ENCODE data around the gene DPCD. TPM values are rescaled to one million over a fixed set of nuclear protein-coding genes. Genes with fewer than 3 reads are reported as not detected.
A peak's percentile ranks its signal among the peaks of the same experiment; 100 is the strongest.

The DPCD gene
- total and polyA plus RNA-seq, 3 donors from 2014 or later, result 70.9 to 267 (median 87.6) TPM

GRCh38 chr10:101552442-101552841, 35.7 kb upstream of the DPCD start:
- no peak overlapping the region for H3K27ac ChIP-seq
- no peaks in the 10 kb centered on the region for H3K4me1 ChIP-seq
- 92 to 95% methylated on average over 3 of the region's 3 CpGs for WGBS, 2 donors
- no peaks in the 10 kb centered on the region for H3K27me3 ChIP-seq
- no peaks in the 10 kb centered on the region for H3K36me3 ChIP-seq (ENCODE audit: low read depth, missing control alignments)
- intact Hi-C loops (cut with DNase I; ENCODE audit: low total_unique reads), result no loop called here
- H3K4me3 ChIP-seq, result no peak overlapping the region
- DNase-seq, result no peak
- no peaks in the 10 kb centered on the region for H3K9me3 ChIP-seq
- TF ChIP-seq POLR2A (IDR thresholded peaks at IDR 0.05), result no peak
- TF ChIP-seq, protein P1, sequence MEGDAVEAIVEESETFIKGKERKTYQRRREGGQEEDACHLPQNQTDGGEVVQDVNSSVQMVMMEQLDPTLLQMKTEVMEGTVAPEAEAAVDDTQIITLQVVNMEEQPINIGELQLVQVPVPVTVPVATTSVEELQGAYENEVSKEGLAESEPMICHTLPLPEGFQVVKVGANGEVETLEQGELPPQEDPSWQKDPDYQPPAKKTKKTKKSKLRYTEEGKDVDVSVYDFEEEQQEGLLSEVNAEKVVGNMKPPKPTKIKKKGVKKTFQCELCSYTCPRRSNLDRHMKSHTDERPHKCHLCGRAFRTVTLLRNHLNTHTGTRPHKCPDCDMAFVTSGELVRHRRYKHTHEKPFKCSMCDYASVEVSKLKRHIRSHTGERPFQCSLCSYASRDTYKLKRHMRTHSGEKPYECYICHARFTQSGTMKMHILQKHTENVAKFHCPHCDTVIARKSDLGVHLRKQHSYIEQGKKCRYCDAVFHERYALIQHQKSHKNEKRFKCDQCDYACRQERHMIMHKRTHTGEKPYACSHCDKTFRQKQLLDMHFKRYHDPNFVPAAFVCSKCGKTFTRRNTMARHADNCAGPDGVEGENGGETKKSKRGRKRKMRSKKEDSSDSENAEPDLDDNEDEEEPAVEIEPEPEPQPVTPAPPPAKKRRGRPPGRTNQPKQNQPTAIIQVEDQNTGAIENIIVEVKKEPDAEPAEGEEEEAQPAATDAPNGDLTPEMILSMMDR (IDR thresholded peaks at IDR 0.05), result no peak

GRCh38 chr10:101557541-101557940, 30.6 kb upstream of the DPCD start:
- Histone ChIP-seq H3K36me3 (ENCODE audit: low read depth, missing control alignments) (no peaks in the 10 kb centered on the region), H3K4me1 (peaks cover 4% of the 10 kb centered on the region), H3K4me3 (no peak overlapping the region), H3K9me3 (no peaks in the 10 kb centered on the region), H3K27ac (no peak overlapping the region), H3K27me3 (no peaks in the 10 kb centered on the region)
- intact Hi-C loops (cut with DNase I; ENCODE audit: low total_unique reads), result no loop called here
- TF ChIP-seq POLR2A (IDR thresholded peaks at IDR 0.05), result no peak
- TF ChIP-seq, protein P1 (IDR thresholded peaks at IDR 0.05), result no peak
- WGBS, 2 donors, result 89 to 90% methylated on average over 2 of the region's 2 CpGs
- DNase-seq, result no peak

DNA sequence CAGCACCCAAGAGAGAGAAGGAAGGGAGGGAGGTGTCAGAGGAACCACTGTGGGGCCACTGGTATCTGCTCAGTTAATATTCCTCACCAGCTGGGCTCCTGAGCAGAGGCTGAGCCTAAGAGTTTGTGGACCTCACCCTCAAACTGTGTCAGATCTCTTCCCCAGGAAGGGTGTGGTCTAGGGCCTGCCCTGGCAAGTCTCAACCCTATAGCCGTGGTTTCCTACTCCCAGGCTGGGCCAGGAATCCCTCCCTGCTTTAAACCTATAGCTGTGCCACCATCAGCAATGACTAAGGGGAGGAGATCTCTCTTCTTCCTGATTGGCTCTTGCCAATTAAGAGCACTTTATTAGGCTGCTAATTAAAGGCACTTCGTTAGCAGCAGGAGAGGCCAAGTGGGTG, 29.9 kb upstream of the DPCD start:
- no peaks in the 10 kb centered on the region for H3K36me3 ChIP-seq (ENCODE audit: low read depth, missing control alignments)
- H3K9me3 ChIP-seq, result no peaks in the 10 kb centered on the region
- no peak overlapping the region for H3K4me3 ChIP-seq
- intact Hi-C loops (cut with DNase I; ENCODE audit: low total_unique reads), result no loop called here
- DNase-seq, result peak; percentile 8
- H3K27me3 ChIP-seq, result no peaks in the 10 kb centered on the region
- TF ChIP-seq, protein P1 (IDR thresholded peaks at IDR 0.05), result no peak
- TF ChIP-seq POLR2A (IDR thresholded peaks at IDR 0.05), result no peak
- H3K4me1 ChIP-seq, result peaks cover 4% of the 10 kb centered on the region
- no peak overlapping the region for H3K27ac ChIP-seq
- 68 to 78% methylated on average over 2 of the region's 2 CpGs for WGBS, 2 donors

- no peaks in the 10 kb centered on the region for H3K27me3 ChIP-seq
- no peak overlapping the region for H3K4me3 ChIP-seq
- intact Hi-C loops (cut with DNase I; ENCODE audit: low total_unique reads), result no loop called here
- no peaks in the 10 kb centered on the region for H3K36me3 ChIP-seq (ENCODE audit: low read depth, missing control alignments)
- no peak for TF ChIP-seq POLR2A (IDR thresholded peaks at IDR 0.05)
- TF ChIP-seq, protein P1 (IDR thresholded peaks at IDR 0.05), result no peak
- H3K27ac ChIP-seq, result no peak overlapping the region
- 55 to 65% methylated on average over 14 to 18 of the region's 18 CpGs for WGBS, 2 donors
- peak; percentile 12 for DNase-seq
- H3K4me1 ChIP-seq, result peaks cover 4% of the 10 kb centered on the region
- no peaks in the 10 kb centered on the region for H3K9me3 ChIP-seq
Measured at GRCh38 chr10:101558671-101559595, 29.2 kb upstream of the DPCD start.
